ENCODE measurements around the gene PIGBOS1.

DNA sequence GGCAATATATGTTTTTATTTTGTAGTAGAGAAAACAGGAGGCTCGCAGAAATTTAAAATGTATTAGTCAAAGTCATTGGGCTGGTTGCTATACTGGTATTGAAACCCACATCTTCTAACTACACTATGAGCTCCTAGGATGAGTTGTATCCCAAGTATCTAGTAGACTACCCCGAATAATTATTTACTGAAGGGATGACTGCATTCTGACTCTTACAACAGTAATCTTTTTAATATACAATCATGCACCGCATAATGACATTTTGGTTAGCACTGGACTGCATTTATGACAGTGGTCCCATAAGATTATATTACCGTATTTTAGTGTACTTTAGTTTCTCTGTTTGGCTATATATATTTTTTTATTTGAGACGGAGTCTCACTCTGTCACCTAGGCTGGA lies 15.4 kb upstream of the PIGBOS1 start:
- TF ChIP-seq, protein P1, sequence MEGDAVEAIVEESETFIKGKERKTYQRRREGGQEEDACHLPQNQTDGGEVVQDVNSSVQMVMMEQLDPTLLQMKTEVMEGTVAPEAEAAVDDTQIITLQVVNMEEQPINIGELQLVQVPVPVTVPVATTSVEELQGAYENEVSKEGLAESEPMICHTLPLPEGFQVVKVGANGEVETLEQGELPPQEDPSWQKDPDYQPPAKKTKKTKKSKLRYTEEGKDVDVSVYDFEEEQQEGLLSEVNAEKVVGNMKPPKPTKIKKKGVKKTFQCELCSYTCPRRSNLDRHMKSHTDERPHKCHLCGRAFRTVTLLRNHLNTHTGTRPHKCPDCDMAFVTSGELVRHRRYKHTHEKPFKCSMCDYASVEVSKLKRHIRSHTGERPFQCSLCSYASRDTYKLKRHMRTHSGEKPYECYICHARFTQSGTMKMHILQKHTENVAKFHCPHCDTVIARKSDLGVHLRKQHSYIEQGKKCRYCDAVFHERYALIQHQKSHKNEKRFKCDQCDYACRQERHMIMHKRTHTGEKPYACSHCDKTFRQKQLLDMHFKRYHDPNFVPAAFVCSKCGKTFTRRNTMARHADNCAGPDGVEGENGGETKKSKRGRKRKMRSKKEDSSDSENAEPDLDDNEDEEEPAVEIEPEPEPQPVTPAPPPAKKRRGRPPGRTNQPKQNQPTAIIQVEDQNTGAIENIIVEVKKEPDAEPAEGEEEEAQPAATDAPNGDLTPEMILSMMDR (IDR thresholded peaks at IDR 0.05 in 2 of 3, conservative IDR thresholded peaks at IDR 0.05 in 1 of 3; ENCODE audit: insufficient read depth in 2 of 3, low read depth in 1 of 3, low read length in 3 of 3): no peak
- TF ChIP-seq SP2 (IDR thresholded peaks at IDR 0.05; ENCODE audit: extremely low read depth, low read depth, low read length, poor library complexity, severe bottlenecking) (no peak), EZH2 (IDR thresholded peaks at IDR 0.05; ENCODE audit: borderline replicate concordance, low read depth, low read length) (no peak)
- TF ChIP-seq, protein P2, sequence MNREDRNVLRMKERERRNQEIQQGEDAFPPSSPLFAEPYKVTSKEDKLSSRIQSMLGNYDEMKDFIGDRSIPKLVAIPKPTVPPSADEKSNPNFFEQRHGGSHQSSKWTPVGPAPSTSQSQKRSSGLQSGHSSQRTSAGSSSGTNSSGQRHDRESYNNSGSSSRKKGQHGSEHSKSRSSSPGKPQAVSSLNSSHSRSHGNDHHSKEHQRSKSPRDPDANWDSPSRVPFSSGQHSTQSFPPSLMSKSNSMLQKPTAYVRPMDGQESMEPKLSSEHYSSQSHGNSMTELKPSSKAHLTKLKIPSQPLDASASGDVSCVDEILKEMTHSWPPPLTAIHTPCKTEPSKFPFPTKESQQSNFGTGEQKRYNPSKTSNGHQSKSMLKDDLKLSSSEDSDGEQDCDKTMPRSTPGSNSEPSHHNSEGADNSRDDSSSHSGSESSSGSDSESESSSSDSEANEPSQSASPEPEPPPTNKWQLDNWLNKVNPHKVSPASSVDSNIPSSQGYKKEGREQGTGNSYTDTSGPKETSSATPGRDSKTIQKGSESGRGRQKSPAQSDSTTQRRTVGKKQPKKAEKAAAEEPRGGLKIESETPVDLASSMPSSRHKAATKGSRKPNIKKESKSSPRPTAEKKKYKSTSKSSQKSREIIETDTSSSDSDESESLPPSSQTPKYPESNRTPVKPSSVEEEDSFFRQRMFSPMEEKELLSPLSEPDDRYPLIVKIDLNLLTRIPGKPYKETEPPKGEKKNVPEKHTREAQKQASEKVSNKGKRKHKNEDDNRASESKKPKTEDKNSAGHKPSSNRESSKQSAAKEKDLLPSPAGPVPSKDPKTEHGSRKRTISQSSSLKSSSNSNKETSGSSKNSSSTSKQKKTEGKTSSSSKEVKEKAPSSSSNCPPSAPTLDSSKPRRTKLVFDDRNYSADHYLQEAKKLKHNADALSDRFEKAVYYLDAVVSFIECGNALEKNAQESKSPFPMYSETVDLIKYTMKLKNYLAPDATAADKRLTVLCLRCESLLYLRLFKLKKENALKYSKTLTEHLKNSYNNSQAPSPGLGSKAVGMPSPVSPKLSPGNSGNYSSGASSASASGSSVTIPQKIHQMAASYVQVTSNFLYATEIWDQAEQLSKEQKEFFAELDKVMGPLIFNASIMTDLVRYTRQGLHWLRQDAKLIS (CRISPR knock-in tag; IDR thresholded peaks at IDR 0.05): no peak
- TF ChIP-seq, protein P3, sequence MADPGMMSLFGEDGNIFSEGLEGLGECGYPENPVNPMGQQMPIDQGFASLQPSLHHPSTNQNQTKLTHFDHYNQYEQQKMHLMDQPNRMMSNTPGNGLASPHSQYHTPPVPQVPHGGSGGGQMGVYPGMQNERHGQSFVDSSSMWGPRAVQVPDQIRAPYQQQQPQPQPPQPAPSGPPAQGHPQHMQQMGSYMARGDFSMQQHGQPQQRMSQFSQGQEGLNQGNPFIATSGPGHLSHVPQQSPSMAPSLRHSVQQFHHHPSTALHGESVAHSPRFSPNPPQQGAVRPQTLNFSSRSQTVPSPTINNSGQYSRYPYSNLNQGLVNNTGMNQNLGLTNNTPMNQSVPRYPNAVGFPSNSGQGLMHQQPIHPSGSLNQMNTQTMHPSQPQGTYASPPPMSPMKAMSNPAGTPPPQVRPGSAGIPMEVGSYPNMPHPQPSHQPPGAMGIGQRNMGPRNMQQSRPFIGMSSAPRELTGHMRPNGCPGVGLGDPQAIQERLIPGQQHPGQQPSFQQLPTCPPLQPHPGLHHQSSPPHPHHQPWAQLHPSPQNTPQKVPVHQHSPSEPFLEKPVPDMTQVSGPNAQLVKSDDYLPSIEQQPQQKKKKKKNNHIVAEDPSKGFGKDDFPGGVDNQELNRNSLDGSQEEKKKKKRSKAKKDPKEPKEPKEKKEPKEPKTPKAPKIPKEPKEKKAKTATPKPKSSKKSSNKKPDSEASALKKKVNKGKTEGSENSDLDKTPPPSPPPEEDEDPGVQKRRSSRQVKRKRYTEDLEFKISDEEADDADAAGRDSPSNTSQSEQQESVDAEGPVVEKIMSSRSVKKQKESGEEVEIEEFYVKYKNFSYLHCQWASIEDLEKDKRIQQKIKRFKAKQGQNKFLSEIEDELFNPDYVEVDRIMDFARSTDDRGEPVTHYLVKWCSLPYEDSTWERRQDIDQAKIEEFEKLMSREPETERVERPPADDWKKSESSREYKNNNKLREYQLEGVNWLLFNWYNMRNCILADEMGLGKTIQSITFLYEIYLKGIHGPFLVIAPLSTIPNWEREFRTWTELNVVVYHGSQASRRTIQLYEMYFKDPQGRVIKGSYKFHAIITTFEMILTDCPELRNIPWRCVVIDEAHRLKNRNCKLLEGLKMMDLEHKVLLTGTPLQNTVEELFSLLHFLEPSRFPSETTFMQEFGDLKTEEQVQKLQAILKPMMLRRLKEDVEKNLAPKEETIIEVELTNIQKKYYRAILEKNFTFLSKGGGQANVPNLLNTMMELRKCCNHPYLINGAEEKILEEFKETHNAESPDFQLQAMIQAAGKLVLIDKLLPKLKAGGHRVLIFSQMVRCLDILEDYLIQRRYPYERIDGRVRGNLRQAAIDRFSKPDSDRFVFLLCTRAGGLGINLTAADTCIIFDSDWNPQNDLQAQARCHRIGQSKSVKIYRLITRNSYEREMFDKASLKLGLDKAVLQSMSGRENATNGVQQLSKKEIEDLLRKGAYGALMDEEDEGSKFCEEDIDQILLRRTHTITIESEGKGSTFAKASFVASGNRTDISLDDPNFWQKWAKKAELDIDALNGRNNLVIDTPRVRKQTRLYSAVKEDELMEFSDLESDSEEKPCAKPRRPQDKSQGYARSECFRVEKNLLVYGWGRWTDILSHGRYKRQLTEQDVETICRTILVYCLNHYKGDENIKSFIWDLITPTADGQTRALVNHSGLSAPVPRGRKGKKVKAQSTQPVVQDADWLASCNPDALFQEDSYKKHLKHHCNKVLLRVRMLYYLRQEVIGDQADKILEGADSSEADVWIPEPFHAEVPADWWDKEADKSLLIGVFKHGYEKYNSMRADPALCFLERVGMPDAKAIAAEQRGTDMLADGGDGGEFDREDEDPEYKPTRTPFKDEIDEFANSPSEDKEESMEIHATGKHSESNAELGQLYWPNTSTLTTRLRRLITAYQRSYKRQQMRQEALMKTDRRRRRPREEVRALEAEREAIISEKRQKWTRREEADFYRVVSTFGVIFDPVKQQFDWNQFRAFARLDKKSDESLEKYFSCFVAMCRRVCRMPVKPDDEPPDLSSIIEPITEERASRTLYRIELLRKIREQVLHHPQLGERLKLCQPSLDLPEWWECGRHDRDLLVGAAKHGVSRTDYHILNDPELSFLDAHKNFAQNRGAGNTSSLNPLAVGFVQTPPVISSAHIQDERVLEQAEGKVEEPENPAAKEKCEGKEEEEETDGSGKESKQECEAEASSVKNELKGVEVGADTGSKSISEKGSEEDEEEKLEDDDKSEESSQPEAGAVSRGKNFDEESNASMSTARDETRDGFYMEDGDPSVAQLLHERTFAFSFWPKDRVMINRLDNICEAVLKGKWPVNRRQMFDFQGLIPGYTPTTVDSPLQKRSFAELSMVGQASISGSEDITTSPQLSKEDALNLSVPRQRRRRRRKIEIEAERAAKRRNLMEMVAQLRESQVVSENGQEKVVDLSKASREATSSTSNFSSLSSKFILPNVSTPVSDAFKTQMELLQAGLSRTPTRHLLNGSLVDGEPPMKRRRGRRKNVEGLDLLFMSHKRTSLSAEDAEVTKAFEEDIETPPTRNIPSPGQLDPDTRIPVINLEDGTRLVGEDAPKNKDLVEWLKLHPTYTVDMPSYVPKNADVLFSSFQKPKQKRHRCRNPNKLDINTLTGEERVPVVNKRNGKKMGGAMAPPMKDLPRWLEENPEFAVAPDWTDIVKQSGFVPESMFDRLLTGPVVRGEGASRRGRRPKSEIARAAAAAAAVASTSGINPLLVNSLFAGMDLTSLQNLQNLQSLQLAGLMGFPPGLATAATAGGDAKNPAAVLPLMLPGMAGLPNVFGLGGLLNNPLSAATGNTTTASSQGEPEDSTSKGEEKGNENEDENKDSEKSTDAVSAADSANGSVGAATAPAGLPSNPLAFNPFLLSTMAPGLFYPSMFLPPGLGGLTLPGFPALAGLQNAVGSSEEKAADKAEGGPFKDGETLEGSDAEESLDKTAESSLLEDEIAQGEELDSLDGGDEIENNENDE (IDR thresholded peaks at IDR 0.05; ENCODE audit: low read depth, low read length): no peak
- TF ChIP-seq, protein P4, sequence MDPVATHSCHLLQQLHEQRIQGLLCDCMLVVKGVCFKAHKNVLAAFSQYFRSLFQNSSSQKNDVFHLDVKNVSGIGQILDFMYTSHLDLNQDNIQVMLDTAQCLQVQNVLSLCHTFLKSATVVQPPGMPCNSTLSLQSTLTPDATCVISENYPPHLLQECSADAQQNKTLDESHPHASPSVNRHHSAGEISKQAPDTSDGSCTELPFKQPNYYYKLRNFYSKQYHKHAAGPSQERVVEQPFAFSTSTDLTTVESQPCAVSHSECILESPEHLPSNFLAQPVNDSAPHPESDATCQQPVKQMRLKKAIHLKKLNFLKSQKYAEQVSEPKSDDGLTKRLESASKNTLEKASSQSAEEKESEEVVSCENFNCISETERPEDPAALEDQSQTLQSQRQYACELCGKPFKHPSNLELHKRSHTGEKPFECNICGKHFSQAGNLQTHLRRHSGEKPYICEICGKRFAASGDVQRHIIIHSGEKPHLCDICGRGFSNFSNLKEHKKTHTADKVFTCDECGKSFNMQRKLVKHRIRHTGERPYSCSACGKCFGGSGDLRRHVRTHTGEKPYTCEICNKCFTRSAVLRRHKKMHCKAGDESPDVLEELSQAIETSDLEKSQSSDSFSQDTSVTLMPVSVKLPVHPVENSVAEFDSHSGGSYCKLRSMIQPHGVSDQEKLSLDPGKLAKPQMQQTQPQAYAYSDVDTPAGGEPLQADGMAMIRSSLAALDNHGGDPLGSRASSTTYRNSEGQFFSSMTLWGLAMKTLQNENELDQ (CRISPR knock-in tag; IDR thresholded peaks at IDR 0.05; ENCODE audit: borderline replicate concordance): no peak
